Brain microvascular endothelial cell (primary cell): ENCODE results near the gene ATG4B.

Source experiments
- DNase-seq: peaks from one replicate; pipeline ENCODE4 v3.0.0-alpha.2; 2020
- H3K27ac ChIP-seq: fragments of 250-450 bp; sonication (Bioruptor Pico); 2 replicates; pipeline ENCODE4 v1.5.1; 2020; ENCODE audit warnings: mild to moderate bottlenecking, moderate library complexity
- H3K27me3 ChIP-seq: fragments of 250-450 bp; sonication (Bioruptor Pico); replicated peaks from 2 replicates; pipeline ENCODE4 v1.5.1; 2020; ENCODE audit warnings: mild to moderate bottlenecking
- H3K36me3 ChIP-seq: fragments of 250-450 bp; sonication (Bioruptor Pico); replicated peaks from 2 replicates; pipeline ENCODE4 v1.5.1; 2020; ENCODE audit warnings: mild to moderate bottlenecking
- H3K4me3 ChIP-seq: 2 replicates; pipeline ENCODE4 v1.5.1; 2011; ENCODE audit warnings: low read depth, mild to moderate bottlenecking, control low read depth, low read length, moderate library complexity
- CTCF ChIP-seq: IDR thresholded peaks from 2 replicates; pipeline ENCODE4 v1.5.1; 2011; ENCODE audit warnings: low read depth, mild to moderate bottlenecking, moderate library complexity, low read length, control low read depth, inconsistent platforms; ENCODE audit errors: missing control alignments
- in situ Hi-C: cut with HindIII; loops from 2 replicates; pipeline ENCODE4 v1.10.0; 2017; ENCODE audit warnings: low sequenced_read_pairs, low pct_ligation_motif_present

The ATG4B gene

DNA sequence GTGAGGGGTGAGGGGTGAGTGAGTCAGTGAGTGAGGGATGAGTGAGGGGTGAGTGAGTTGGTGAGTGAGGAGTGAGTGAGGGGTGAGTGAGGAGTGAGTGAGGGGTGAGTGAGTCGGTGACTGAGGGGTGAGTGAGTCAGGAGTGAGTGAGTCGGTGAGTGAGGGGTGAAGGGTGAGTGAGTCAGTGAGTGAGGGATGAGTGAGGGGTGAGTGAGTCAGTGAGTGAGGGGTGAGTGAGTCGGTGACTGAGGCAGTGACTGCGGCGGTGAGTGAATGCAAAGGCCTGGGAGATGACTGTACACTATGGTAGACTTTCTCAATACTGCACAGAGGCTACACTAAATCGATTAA, 17.1 kb upstream of the ATG4B start:
- Histone ChIP-seq H3K4me3 (no peak overlapping the region), H3K27me3 (no peaks in the 10 kb centered on the region), H3K27ac (no peak overlapping the region), H3K36me3 (no peaks in the 10 kb centered on the region)
- in situ Hi-C loops: no loop called here
- no peak for TF ChIP-seq CTCF
- DNase-seq: peak; percentile 39

DNA sequence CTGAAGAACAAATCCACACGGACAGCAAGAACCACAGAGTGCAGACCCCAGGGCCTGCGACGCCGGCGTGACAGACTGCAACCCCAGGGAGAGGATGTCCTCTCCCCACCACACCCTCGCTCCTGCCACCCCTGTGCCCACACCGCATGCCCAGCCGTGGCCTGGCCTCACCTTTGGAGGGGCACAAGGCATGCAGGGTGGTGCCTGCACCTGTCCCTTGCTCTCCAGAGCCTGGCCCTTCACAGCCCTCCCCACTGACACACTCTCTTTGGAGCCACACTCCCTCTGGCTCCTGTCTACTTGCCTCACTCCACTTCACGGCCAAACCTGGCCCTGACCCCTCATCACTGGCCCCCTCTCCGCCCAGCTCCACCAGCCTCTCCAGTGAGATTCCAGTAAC, 9.8 kb upstream of the ATG4B start:
- in situ Hi-C loops: no loop called here

DNA sequence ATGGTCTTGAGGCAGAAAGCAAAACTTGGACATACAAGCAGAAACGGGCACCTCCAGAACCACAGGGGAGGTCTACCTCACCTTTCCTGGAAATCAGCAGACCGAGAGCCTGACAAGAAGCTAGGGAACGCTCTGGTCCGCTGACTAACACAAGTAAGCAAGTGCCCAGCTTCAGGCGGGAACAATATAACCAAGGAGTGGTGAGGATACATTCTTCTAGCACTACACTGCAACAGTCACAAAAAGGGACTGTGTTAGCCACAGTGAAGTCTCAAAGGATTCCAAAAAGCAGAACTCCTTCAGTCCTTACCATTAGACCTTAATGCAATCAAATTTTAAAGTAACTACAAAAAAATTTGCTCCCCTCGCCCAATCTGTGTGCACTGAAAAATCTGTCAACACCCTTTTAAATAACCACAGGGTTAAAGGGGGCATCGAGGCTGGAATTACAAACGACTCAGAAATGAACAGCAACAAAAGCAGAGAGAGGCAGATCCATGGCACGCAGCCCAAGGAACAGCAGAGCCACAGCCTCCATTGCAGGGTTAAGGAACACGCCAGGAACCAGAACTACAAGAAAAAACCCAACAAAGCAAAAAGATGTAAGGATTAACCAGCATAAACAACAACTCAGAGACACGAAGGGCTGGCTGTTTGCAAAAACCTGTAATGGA, 7.6 kb upstream of the ATG4B start:
- Histone ChIP-seq H3K36me3 (peaks cover 28% of the 10 kb centered on the region), H3K27me3 (no peaks in the 10 kb centered on the region), H3K4me3 (no peak overlapping the region), H3K27ac (no peak overlapping the region)
- in situ Hi-C loops: no loop called here
- TF ChIP-seq CTCF: no peak
- DNase-seq: no peak

More for the DNA sequence above, 9.8 kb upstream of the ATG4B start:
- Histone ChIP-seq H3K27me3 (no peaks in the 10 kb centered on the region), H3K36me3 (peaks cover 17% of the 10 kb centered on the region), H3K27ac (no peak overlapping the region), H3K4me3 (no peak overlapping the region)
- no peak for TF ChIP-seq CTCF
- no peak for DNase-seq

DNA sequence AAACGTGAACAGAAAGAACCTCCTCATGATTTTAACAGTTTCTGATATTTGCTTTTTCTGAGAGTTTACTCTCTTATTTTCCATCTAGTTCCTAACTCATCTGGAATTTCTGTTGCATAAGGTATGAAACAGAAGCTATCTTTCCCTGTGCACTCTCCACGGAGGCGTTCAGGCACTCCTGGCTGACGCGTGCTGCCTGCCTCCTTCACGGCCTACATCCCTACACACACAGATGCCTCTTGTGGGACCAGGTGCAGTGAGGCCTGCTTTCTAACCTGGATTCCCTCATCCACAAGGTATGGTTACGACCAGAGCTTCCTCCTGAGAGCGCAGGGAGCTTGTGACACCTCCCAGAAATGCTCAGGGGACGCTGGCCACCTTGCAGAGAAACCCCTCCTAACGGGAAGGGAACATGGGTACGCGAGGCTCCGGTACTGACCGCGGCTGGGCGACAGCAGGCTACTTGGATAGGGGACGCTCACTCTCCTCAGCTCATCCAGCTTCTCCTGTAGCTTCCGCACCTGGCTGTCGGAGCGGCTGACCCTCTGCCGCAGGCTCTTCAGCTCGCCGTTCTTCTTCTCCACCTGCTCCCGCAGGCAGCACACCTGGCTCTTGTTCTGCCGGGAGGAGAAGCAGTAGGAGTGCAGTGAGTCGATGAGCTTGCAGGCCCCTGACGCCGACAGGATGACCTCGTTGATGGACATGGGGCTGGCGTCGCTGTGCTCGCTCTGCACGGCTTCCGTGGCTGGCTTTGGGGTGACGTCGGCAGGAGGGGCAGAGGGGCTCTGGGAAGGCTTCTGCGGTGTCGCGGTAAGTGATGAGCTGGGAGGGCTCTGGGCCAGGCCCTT, 4.8 kb upstream of the ATG4B start:
- Histone ChIP-seq H3K36me3 (peaks cover 28% of the 10 kb centered on the region), H3K27me3 (no peaks in the 10 kb centered on the region), H3K4me3 (no peak overlapping the region), H3K27ac (no peak overlapping the region)
- in situ Hi-C loops: no loop called here
- TF ChIP-seq CTCF: no peak
- DNase-seq: no peak

DNA sequence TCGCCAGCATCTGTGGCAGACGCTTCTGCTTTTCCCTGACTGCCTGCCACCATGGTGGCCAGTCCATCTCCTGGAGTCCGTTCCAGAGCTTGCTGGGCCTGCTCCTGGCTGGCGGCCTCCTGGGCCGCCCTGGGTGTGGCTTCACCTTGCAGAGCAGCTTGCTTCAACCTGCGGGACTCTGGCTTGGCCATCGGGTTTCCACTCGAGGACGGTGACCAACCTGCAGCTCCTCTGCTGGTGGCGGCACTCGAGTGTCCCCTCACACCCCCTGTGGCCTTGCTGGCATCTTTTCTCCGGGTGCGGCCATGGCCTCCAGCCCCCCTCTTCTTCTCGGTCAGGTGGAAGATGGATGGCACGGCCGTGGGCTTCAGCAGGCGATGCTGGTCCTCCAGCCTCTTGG, 3.9 kb upstream of the ATG4B start:
- H3K27ac ChIP-seq: no peak overlapping the region
- H3K27me3 ChIP-seq: no peaks in the 10 kb centered on the region
- H3K4me3 ChIP-seq: no peak overlapping the region
- H3K36me3 ChIP-seq: peaks cover 28% of the 10 kb centered on the region
- no peak for TF ChIP-seq CTCF
- DNase-seq: no peak
- in situ Hi-C loops: no loop called here

- H3K27ac ChIP-seq: peak overlapping the region; percentile 54
- H3K4me3 ChIP-seq: peak overlapping the region; percentile 91
- peaks cover 36% of the 10 kb centered on the region for H3K36me3 ChIP-seq
- TF ChIP-seq CTCF: no peak
- DNase-seq: no peak
- in situ Hi-C loops: no loop called here
- H3K27me3 ChIP-seq: no peaks in the 10 kb centered on the region
Observed at GRCh38 chr2:241635756-241636155, 1.7 kb upstream of the ATG4B start.
